Measurements from ENCODE around the gene GAPDH.
"Not testable (repeated sequence)": the region's sequence is repeated elsewhere in the genome, so short reads cannot be mapped to it uniquely, and the experiment has no call there.

The GAPDH gene

DNA sequence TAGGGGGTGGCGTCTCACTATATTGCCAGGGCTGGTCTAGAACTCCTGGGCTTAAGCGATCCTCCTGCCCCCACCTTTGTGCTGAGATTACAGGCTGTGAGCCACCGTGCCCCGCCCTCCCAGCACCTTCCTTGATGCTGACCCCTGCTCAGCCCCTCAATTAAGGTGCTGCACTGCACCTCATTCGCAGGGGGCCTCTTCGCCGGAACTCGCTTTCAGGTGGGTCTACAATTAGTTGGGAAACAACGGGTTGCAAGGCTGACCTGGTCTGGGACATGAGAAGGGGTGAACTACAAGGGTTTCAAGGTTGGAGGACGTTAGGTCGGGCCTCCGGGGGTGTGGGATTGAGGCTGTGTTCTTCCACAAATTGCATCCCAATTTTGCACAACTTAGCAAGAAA, 35.0 kb downstream of the GAPDH start:
- DNase-seq = no peak

DNA sequence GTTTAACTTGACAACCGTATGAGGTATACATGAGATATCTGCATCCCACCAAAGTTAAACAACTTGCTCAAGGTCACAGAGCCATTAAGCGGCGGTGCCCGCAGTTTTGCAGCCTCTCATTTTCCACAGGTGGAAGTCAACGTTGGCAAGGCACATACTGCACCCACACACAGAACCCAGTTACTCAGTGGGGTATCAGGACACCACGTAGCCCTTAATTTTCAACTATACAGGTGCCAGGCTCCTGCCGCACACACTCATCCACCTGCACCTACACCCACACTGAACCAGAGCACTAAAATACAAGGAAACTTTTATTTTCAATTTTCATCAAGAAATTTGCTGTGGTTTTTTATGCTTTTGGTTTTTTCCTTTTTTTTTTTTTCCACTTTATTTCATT, 35.5 kb downstream of the GAPDH start:
- no peak for DNase-seq

DNA sequence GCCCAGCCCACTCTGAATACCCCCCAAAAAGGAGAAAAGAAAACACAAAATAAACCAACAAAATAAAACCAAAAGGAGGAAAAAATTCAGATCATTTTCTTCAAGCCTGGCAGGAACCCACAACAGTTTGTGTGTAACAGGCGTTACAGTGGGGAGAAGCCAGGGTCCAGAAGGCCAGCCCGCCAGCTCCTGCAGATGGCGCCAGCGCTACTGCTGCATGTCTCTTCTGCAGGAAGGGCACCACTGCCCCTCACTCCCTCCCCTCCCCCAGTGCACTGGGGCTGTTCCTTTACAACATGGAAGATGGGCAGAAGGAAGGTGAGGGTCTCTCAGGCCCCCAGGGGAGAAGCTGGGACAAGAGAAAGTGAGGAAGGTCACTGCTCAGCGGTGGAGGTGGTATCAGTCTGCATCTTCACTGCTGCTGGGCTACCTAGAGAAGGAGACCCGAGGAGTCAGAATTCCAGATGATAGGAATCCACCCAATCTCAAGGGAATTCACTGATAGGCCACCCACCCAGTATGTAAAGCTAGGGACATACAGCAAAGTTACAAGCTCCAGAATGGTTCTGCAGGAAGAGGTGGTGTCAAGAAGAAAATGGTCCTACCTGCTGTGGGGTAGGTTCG, 36.1 kb downstream of the GAPDH start:
- no peak for DNase-seq

DNA sequence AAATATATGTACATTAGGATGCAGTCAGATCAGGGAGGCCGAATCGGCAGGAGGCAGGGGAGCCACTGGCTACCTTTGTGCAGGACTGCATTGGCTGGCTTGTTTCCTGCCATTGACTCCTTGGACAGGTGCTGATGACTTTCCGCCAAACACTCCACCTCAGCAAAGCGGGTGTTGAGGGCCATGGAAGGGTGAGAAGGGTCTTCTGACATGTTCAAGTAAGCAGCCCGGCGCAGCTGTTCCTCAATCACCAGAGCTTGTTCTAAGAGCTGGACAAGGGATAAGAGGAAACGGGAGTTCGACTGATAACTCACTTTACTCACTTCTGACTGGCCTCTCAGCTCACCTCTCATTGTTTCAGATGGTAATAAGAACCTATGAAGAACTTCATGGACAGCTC, 38.7 kb downstream of the GAPDH start:
- no peak for DNase-seq

DNA sequence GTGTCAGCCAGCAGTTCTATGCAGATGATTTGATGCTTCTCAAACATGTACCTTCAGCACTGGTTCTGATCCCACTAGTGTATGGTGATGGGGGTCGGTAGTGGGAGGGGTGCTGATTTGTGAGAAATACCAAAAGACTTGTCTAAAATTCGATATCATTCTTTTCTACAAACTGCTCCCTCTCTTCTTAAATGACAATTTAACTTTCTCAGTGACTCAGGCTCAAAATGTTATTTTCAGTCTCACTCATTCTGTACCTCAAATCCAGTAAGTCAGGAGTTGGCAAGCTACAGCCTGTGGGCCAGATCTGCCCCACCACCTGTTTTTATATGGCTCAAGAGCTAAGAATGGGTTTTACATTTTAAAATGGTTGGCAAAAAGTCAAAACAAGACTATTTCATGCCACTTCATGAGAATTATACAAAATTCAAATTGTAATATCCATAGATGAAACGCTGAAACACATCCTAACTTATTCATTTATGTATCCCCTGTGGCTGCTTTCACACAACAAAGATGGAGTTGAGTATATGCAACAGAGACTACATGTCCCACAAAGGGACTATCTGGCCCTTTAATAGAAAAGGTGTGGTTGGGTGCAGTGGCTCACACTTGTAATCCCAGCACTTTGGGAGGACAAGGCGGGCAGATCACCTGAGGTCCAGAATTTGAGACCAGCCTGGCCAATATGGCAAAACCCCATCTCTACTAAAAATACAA, 40.4 kb downstream of the GAPDH start:
- DNase-seq = no peak

DNA sequence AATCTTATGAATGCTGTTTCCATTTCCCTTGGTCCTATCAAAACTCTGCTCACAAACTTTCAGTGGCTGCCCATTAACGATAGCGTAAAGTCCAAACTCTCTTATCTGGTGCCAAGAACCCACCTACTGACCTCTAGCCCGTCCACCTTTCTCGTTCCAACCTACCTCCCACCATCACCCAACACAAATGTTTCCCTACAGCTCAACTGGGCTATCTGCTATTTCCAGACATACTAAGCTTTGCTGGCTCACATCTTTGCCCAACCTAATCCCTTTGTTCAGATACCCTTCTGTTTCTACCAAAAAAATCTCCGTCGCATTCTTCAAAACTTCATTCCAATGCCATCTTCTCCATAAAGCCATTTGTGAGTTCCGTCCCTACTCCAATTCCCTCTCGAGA, 41.3 kb downstream of the GAPDH start:
- DNase-seq = no peak

DNA sequence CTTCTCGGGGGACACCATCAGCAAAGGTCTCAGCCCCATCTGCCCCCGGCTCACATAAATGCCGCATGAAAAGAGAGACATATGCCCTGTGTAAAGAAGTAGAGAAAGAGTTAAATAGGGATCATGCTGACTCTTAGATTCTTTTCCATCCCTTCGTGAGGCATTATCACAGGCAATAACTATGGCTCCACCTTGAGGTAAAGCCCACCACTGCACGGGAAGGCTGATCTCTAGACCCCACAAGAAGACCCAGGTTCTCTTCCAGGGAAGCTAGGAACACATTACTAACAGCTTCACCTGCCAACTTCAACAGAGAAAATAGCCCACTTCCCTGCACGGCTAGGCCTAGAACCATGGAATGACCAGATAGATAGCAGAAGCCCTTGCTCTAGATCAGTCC, 47.9 kb downstream of the GAPDH start:
- no peak for DNase-seq

DNA sequence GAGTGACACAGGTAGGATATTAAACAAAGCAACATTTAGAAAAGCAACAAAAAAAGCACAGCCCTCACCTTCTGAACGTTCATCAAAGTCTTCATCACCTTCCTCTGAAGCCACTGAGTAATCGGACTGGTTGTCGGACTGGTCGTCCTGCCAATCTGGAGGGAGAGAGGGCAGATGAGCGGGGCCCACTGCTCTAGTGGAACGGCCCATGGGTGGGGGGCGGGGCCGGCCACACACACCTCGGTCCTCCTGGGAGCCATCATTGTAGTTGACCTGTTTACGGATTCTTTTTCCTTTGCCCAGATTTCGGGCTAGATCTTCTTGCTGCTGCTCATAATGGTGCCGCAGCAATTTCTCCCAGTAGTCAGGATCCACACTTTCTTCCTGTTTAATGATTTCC, 48.6 kb downstream of the GAPDH start:
- no peak for DNase-seq

DNA sequence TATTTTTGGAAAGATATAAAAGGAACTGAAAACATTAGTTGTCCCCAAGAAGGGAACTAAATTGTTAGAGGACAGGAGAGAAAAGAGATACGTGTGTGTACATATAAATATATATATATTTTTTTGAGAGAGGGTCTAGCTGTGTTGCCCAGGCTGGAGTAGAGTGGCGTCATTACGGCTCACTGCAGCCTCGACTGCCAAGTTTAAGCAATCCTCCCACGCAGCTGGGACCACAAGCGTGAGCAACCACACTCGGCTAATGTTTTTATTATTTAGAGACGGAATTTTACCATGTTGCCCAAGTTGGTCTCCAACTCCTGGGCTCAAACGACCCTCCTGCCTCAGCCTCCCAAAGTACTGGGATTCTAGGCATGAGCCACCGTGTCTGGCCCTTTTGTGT, 50.0 kb downstream of the GAPDH start:
- DNase-seq = no peak

DNA sequence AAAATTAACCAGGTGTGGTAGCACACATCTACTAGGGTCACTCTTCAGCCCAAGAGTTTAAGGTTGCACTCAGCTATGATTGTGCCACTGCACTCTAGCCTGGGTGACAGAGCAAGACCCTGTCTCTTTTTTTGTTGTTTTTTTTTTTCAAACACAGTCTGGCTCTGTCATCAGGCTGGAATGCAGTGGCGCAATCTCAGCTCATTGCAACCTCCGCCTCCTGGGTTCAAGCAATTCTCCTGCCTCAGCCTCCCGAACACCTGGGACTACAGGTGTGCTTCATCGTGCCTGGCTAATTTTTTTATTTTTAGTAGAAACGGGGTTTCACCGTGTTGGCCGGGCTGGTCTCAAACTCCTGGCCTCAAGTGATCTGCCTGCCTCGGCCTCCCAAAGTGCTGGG, 52.3 kb downstream of the GAPDH start:
- not testable (repeated sequence) for DNase-seq

All from NCI-H1092 (cell line).